Panc1 (cell line): ENCODE measurements around the gene KRTAP5-6. TPM values are rescaled to one million over a fixed set of nuclear protein-coding genes. Genes with fewer than 3 reads are reported as not detected.

Experiments used
- ATAC-seq: fragments of 200-7000 bp; cut with Tn5 transposase; 2 replicates; pipeline ENCODE4 v1.9.1; 2020; ENCODE audit warnings: mild to moderate bottlenecking, moderate library complexity
- BruUV-seq: library from RNA; stranded (reverse); fragments of 400-500 nt; replicated peaks from 2 replicates; lab custom pipeline; 2021; lab: Mats Ljungman, UMichigan
- CTCF ChIA-PET: fragments of 300-600 bp; sonication (Branson Sonifier 250); formaldehyde crosslinking; loops from one replicate; lab custom pipeline; 2022; ENCODE audit warnings: antibody characterized with exemption; lab: Charles Lee
- POLR2A ChIA-PET: fragments of 300-600 bp; sonication (Branson Sonifier 250); formaldehyde crosslinking; loops from one replicate; lab custom pipeline; 2022; ENCODE audit warnings: antibody characterized with exemption; lab: Charles Lee
- DNase-seq: peaks from one replicate; pipeline ENCODE4 v3.0.0-alpha.2; 2010; ENCODE audit warnings: low read depth, low spot score
- H3K27ac ChIP-seq: 2 replicates; pipeline ENCODE4 v1.5.1; 2011; ENCODE audit warnings: mild to moderate bottlenecking, low read length, inconsistent platforms
- H3K27me3 ChIP-seq: fragments of 200-500 bp; sonication (Bioruptor generic); 2 replicates; pipeline ENCODE4 v1.6.0; 2014; ENCODE audit warnings: low read length, inconsistent platforms; ENCODE audit not compliant: control insufficient read depth, insufficient read depth
- H3K36me3 ChIP-seq: fragments of 200-500 bp; sonication (Bioruptor generic); 2 replicates; pipeline ENCODE4 v1.5.1; 2014; ENCODE audit warnings: inconsistent platforms, mild to moderate bottlenecking, low read length, moderate library complexity; ENCODE audit not compliant: control insufficient read depth, insufficient read depth
- H3K4me1 ChIP-seq: 2 replicates; pipeline ENCODE4 v1.5.1; 2011; ENCODE audit warnings: inconsistent platforms, mild to moderate bottlenecking, low read length, moderate library complexity; ENCODE audit not compliant: control insufficient read depth, insufficient read depth
- H3K4me3 ChIP-seq, 2 experiments: 2 replicates each; pipeline ENCODE4 v1.5.1; 2011 to 2012; ENCODE audit warnings: low read depth in 2 of 2, low read length in 2 of 2, mild to moderate bottlenecking in 2 of 2, inconsistent platforms in 1 of 2, moderate library complexity in 1 of 2
- H3K9me3 ChIP-seq: fragments of 200-500 bp; sonication (Bioruptor generic); 2 replicates; pipeline ENCODE4 v1.5.1; 2014; ENCODE audit warnings: low read depth, mild to moderate bottlenecking, inconsistent platforms, low read length, moderate library complexity; ENCODE audit not compliant: control insufficient read depth, insufficient read depth
- POLR2AphosphoS5 ChIP-seq: IDR thresholded peaks from 2 replicates; pipeline ENCODE4 v1.6.1; 2012; ENCODE audit warnings: mild to moderate bottlenecking, low read depth, low read length, moderate library complexity
- SIN3A ChIP-seq: IDR thresholded peaks from 2 replicates; pipeline ENCODE4 v1.6.1; 2012; ENCODE audit warnings: low read depth, mild to moderate bottlenecking, low read length, moderate library complexity, borderline replicate concordance; ENCODE audit not compliant: insufficient read depth
- TCF7L2 ChIP-seq: IDR thresholded peaks from 2 replicates; pipeline ENCODE4 v1.6.1; 2011; ENCODE audit warnings: mild to moderate bottlenecking, low read depth, low read length, inconsistent platforms
- in situ Hi-C: cut with HindIII; loops from 2 replicates; pipeline ENCODE4 v1.10.0; 2016; ENCODE audit warnings: low sequenced_read_pairs, low pct_unique_long_range_greater_than_20kb
- intact Hi-C: fragments of 100-400 bp; cut with micrococcal nuclease; formaldehyde crosslinking; loops from one replicate; pipeline ENCODE4 v1.10.0; 2022; ENCODE audit not compliant: unreplicated experiment
- total RNA-seq: library from RNA; stranded (reverse); gene quantifications from one replicate; pipeline ENCODE4 v1.2.1, GENCODE V29; 2021; ENCODE audit not compliant: unreplicated experiment
- TF ChIP-seq, protein P1 (sequence below), 2 experiments: IDR thresholded peaks; 2 replicates each; pipeline ENCODE4 v1.6.1; 2011 to 2012; ENCODE audit warnings: low read depth in 2 of 2, control low read depth in 1 of 2, low read length in 1 of 2, mild to moderate bottlenecking in 1 of 2, moderate library complexity in 1 of 2; ENCODE audit not compliant: insufficient read depth in 1 of 2
- TF ChIP-seq, protein P2 (sequence below): fragments of 450-650 bp; IDR thresholded peaks from 2 replicates; pipeline ENCODE4 v1.5.1; 2017; ENCODE audit warnings: mild to moderate bottlenecking

The KRTAP5-6 gene
- total RNA-seq, 1 experiment from 2014 or later, result not detected

DNA sequence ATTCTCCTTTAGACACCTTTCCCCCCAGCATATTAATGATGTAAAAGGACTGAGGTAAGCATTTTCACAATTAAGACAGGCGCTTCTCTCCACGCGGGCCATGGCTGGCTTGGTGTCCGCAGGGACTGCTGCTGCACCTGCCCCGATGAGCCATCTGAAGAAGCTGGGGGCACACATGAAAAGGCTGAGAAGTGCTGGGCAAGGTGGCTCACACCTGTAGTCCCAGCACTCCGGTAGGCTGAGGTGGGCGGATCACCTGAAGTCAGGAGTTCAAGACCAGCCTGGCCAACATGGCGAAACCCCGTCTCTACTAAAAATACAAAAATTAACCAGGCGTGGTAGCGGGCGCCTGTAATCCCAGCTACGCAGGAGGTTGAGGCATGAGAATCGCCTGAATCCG, 21.3 kb downstream of the KRTAP5-6 start:
- H3K36me3 ChIP-seq, result no peaks in the 10 kb centered on the region
- H3K4me3 ChIP-seq, result no peak overlapping the region
- intact Hi-C loops (no loop called here), in situ Hi-C loops (no loop called here)
- POLR2A ChIA-PET, result no interaction called here
- no TSS peak for BruUV-seq
- H3K27me3 ChIP-seq, result no peaks in the 10 kb centered on the region; the same call in 1 of the 2 replicates
- no peak overlapping the region for H3K27ac ChIP-seq
- CTCF ChIA-PET, result interaction anchor here (1.1 kb wide), 1 partner anchor 164 kb away, joined by 3 read pairs; no protein-coding TSS in a partner anchor
- no peaks in the 10 kb centered on the region for H3K9me3 ChIP-seq
- DNase-seq (no peak), ATAC-seq (no peak)
- H3K4me1 ChIP-seq, result no peaks in the 10 kb centered on the region
- no peak for TF ChIP-seq TCF7L2
- TF ChIP-seq, protein P1, sequence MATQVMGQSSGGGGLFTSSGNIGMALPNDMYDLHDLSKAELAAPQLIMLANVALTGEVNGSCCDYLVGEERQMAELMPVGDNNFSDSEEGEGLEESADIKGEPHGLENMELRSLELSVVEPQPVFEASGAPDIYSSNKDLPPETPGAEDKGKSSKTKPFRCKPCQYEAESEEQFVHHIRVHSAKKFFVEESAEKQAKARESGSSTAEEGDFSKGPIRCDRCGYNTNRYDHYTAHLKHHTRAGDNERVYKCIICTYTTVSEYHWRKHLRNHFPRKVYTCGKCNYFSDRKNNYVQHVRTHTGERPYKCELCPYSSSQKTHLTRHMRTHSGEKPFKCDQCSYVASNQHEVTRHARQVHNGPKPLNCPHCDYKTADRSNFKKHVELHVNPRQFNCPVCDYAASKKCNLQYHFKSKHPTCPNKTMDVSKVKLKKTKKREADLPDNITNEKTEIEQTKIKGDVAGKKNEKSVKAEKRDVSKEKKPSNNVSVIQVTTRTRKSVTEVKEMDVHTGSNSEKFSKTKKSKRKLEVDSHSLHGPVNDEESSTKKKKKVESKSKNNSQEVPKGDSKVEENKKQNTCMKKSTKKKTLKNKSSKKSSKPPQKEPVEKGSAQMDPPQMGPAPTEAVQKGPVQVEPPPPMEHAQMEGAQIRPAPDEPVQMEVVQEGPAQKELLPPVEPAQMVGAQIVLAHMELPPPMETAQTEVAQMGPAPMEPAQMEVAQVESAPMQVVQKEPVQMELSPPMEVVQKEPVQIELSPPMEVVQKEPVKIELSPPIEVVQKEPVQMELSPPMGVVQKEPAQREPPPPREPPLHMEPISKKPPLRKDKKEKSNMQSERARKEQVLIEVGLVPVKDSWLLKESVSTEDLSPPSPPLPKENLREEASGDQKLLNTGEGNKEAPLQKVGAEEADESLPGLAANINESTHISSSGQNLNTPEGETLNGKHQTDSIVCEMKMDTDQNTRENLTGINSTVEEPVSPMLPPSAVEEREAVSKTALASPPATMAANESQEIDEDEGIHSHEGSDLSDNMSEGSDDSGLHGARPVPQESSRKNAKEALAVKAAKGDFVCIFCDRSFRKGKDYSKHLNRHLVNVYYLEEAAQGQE (IDR thresholded peaks at IDR 0.05; ENCODE audit: insufficient read depth in 1 of 2, low read depth in 2 of 2, low read length in 1 of 2), result no peak
- TF ChIP-seq, protein P2, sequence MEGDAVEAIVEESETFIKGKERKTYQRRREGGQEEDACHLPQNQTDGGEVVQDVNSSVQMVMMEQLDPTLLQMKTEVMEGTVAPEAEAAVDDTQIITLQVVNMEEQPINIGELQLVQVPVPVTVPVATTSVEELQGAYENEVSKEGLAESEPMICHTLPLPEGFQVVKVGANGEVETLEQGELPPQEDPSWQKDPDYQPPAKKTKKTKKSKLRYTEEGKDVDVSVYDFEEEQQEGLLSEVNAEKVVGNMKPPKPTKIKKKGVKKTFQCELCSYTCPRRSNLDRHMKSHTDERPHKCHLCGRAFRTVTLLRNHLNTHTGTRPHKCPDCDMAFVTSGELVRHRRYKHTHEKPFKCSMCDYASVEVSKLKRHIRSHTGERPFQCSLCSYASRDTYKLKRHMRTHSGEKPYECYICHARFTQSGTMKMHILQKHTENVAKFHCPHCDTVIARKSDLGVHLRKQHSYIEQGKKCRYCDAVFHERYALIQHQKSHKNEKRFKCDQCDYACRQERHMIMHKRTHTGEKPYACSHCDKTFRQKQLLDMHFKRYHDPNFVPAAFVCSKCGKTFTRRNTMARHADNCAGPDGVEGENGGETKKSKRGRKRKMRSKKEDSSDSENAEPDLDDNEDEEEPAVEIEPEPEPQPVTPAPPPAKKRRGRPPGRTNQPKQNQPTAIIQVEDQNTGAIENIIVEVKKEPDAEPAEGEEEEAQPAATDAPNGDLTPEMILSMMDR, result no peak

DNA sequence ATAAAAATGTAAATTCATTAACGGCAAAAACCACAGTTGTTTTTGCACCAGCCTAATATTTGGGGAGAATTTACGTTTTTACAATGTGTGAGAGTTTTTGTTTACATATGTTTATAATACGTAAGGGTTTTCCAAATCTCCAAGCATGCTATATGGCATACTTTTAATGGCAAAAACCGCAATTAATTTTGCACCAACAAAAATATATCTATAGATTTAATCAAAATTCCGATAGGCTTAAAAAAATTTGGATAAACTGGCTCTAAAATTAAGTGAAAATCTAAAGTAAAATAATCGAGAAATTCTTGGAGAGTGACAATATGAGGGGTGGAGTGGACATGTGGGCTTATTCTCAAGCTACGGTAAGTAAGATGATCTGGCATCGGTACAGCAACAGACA, 22.8 kb downstream of the KRTAP5-6 start:
- DNase-seq (no peak), ATAC-seq (no peak)
- no peaks in the 10 kb centered on the region; the same call in 1 of the 2 replicates for H3K27me3 ChIP-seq
- TF ChIP-seq, protein P2, result no peak
- TF ChIP-seq POLR2AphosphoS5, result no peak
- no peak for TF ChIP-seq TCF7L2
- TF ChIP-seq, protein P1 (IDR thresholded peaks at IDR 0.05; ENCODE audit: insufficient read depth in 1 of 2, low read depth in 2 of 2, low read length in 1 of 2), result no peak
- TF ChIP-seq SIN3A, result no peak
- BruUV-seq, result no TSS peak
- CTCF ChIA-PET, result interaction anchor here (0.6 kb wide), 1 partner anchor 31 kb away, joined by 3 read pairs; the partner anchor contains the start of gene IFITM10
- H3K9me3 ChIP-seq, result no peaks in the 10 kb centered on the region
- H3K27ac ChIP-seq, result no peak overlapping the region
- in situ Hi-C loops (no loop called here), intact Hi-C loops (no loop called here)
- H3K4me3 ChIP-seq, result no peak overlapping the region
- H3K36me3 ChIP-seq, result no peaks in the 10 kb centered on the region
- no peaks in the 10 kb centered on the region for H3K4me1 ChIP-seq
- POLR2A ChIA-PET, result no interaction called here
